PC-3 (cell line): Measurements from ENCODE around the gene C1QTNF3. TPM values are rescaled to one million over a fixed set of nuclear protein-coding genes. Genes with fewer than 3 reads are reported as not detected.

Experiments used
- ATAC-seq: fragments of 200-7000 bp; cut with Tn5 transposase; 2 replicates; pipeline ENCODE4 v1.9.1; 2020; ENCODE audit warnings: mild to moderate bottlenecking, moderate library complexity
- BruUV-seq: library from RNA; stranded (reverse); fragments of 400-500 nt; replicated peaks from 2 replicates; lab custom pipeline; 2021; lab: Mats Ljungman, UMichigan
- CTCF ChIA-PET: fragments of 300-600 bp; sonication (Branson Sonifier 250); formaldehyde crosslinking; loops from one replicate; lab custom pipeline; 2022; ENCODE audit warnings: antibody characterized with exemption; lab: Charles Lee
- POLR2A ChIA-PET: fragments of 300-600 bp; sonication (Branson Sonifier 250); formaldehyde crosslinking; loops from one replicate; lab custom pipeline; 2022; ENCODE audit warnings: antibody characterized with exemption; ENCODE audit not compliant: unreplicated experiment; lab: Charles Lee
- DNase-seq: peaks from one replicate; pipeline ENCODE4 v3.0.0-alpha.2; 2015
- H2AFZ ChIP-seq: fragments of 300-600 bp; sonication (generic); 2 replicates; pipeline ENCODE4 v1.6.0; 2016; ENCODE audit warnings: antibody characterized with exemption, low read length
- H3F3A ChIP-seq: fragments of 300-600 bp; sonication (generic); one replicate; pipeline ENCODE4 v1.6.0; 2017; ENCODE audit warnings: antibody characterized with exemption, low read length, control low read depth, mild to moderate bottlenecking; ENCODE audit not compliant: unreplicated experiment
- H3K27ac ChIP-seq: fragments of 300-600 bp; sonication (generic); 2 replicates; pipeline ENCODE4 v1.5.1; 2016; ENCODE audit warnings: mild to moderate bottlenecking, low read length
- H3K27me3 ChIP-seq: fragments of 300-600 bp; sonication (generic); 2 replicates; pipeline ENCODE4 v1.6.1; 2016; ENCODE audit warnings: low read length, mixed read lengths
- H3K36me3 ChIP-seq: fragments of 300-600 bp; sonication (generic); 2 replicates; pipeline ENCODE4 v1.6.1; 2016; ENCODE audit warnings: low read depth, mixed run types, low read length, mixed read lengths
- H3K4me1 ChIP-seq: fragments of 300-600 bp; sonication (generic); 2 replicates; pipeline ENCODE4 v1.5.1; 2016; ENCODE audit warnings: low read length; ENCODE audit not compliant: insufficient read depth
- H3K4me2 ChIP-seq: fragments of 300-600 bp; sonication (generic); 2 replicates; pipeline ENCODE4 v1.6.0; 2016; ENCODE audit warnings: low read length
- H3K4me3 ChIP-seq: fragments of 300-600 bp; sonication (generic); 2 replicates; pipeline ENCODE4 v1.5.1; 2016; ENCODE audit warnings: mild to moderate bottlenecking, low read length, mixed read lengths
- H3K79me2 ChIP-seq: fragments of 300-600 bp; sonication (generic); 2 replicates; pipeline ENCODE4 v1.6.1; 2017; ENCODE audit warnings: low read length, mixed read lengths
- H3K9ac ChIP-seq: fragments of 300-600 bp; sonication (generic); 2 replicates; pipeline ENCODE4 v1.6.0; 2016; ENCODE audit warnings: mild to moderate bottlenecking, low read length
- H3K9me2 ChIP-seq: fragments of 300-600 bp; sonication (generic); replicated peaks from 2 replicates; pipeline ENCODE4 v1.6.1; 2016; ENCODE audit warnings: mixed run types, low read length, mixed read lengths
- H3K9me3 ChIP-seq: fragments of 300-600 bp; sonication (generic); 2 replicates; pipeline ENCODE4 v1.6.1; 2016; ENCODE audit warnings: low read length, mixed read lengths
- H4K20me1 ChIP-seq: fragments of 300-600 bp; sonication (generic); 2 replicates; pipeline ENCODE4 v1.6.1; 2016; ENCODE audit warnings: low read length, mixed read lengths
- CTCF ChIP-seq: fragments of 300-600 bp; sonication (generic); conservative IDR thresholded peaks from 2 replicates; pipeline ENCODE4 v1.5.1; 2017; ENCODE audit warnings: antibody characterized with exemption, low read depth, mild to moderate bottlenecking, low read length
- EZH2 ChIP-seq: fragments of 300-600 bp; sonication (generic); IDR thresholded peaks from one replicate; pipeline ENCODE4 v1.6.1; 2017; ENCODE audit warnings: antibody characterized with exemption, mild to moderate bottlenecking, low read length; ENCODE audit not compliant: unreplicated experiment
- EZH2phosphoT487 ChIP-seq: fragments of 300-600 bp; sonication (generic); IDR thresholded peaks from 2 replicates; pipeline ENCODE4 v1.6.1; 2018; ENCODE audit warnings: mild to moderate bottlenecking, antibody characterized with exemption, low read length, borderline replicate concordance
- intact Hi-C: fragments of 100-400 bp; cut with micrococcal nuclease; formaldehyde crosslinking; loops from 2 replicates; pipeline ENCODE4 v1.9.0; 2023
- total RNA-seq: library from RNA; depleted of rRNA; stranded (reverse); fragments of >200 nt; gene quantifications from 2 replicates; pipeline ENCODE4 v1.2.3, GENCODE V29; 2014

Gene C1QTNF3
- total RNA-seq, 1 experiment from 2014 or later = 1.1 TPM

- BruUV-seq = no TSS peak
- Histone ChIP-seq H4K20me1 (no peaks in the 10 kb centered on the region), H3K4me2 (no peak overlapping the region), H3K79me2 (no peaks in the 10 kb centered on the region), H3K9me3 (no peaks in the 10 kb centered on the region), H3K27me3 (no peaks in the 10 kb centered on the region), H3K4me1 (peaks cover 4% of the 10 kb centered on the region; the same call in 1 of the 2 replicates), H3K9ac (no peak overlapping the region), H3K36me3 (no peaks in the 10 kb centered on the region), H3K27ac (no peak overlapping the region), H2AFZ (no peak overlapping the region), H3F3A (no peaks in the 10 kb centered on the region), H3K4me3 (no peak overlapping the region), H3K9me2 (no peaks in the 10 kb centered on the region)
- POLR2A ChIA-PET = no interaction called here
- TF ChIP-seq EZH2phosphoT487 (no peak), CTCF (no peak), EZH2 (no peak)
- intact Hi-C loops = no loop called here
- DNase-seq = no peak
- ATAC-seq = no peak
- CTCF ChIA-PET = interaction anchor here (0.6 kb wide), 1 partner anchor 479 kb away, joined by 6 read pairs; no protein-coding TSS in a partner anchor
Observed at GRCh38 chr5:33973271-33973670, 69.7 kb downstream of the C1QTNF3 start.

GRCh38 chr5:33969572-33970452 is 73.2 kb downstream of the C1QTNF3 start:
- ChIA-PET CTCF (interaction anchor here (0.7 to 2.2 kb wide), 10 partner anchors 12 to 534 kb away, joined by 3 to 17 read pairs (median 4); partner anchors contain the start of gene TARS1), POLR2A (interaction anchor here (0.6 to 0.7 kb wide), 3 partner anchors 32 to 1138 kb away, joined by 4 to 5 read pairs (median 5); no protein-coding TSS in a partner anchor)
- ATAC-seq = peak; percentile 99
- Histone ChIP-seq H3K9ac (no peak overlapping the region), H3K36me3 (no peaks in the 10 kb centered on the region), H3K4me1 (peaks cover 4% of the 10 kb centered on the region; the same call in 1 of the 2 replicates), H3K9me3 (no peaks in the 10 kb centered on the region), H3K27ac (no peak overlapping the region), H3K4me3 (no peak overlapping the region), H4K20me1 (no peaks in the 10 kb centered on the region), H2AFZ (peak overlapping the region; percentile 62), H3K4me2 (no peak overlapping the region), H3K79me2 (no peaks in the 10 kb centered on the region), H3K27me3 (no peaks in the 10 kb centered on the region), H3K9me2 (no peaks in the 10 kb centered on the region), H3F3A (no peaks in the 10 kb centered on the region)
- DNase-seq = peak; percentile 74
- intact Hi-C loops = loop anchor here (1.0 kb wide), 2 partner anchors 500 to 534 kb away; no protein-coding TSS in a partner anchor
- no TSS peak for BruUV-seq
- TF ChIP-seq CTCF (peak; percentile 95), EZH2phosphoT487 (no peak), EZH2 (no peak)
